Naive thymus-derived CD4-positive, alpha-beta T cell (primary cell): ENCODE data around the gene AKR1C4. TPM values are rescaled to one million over a fixed set of nuclear protein-coding genes. Genes with fewer than 3 reads are reported as not detected.

ENCODE experiments used
- ATAC-seq: fragments of 150-1000 bp; cut with Tn5 transposase; 2 replicates; pipeline ENCODE4 v1.10.0; 2021; ENCODE audit warnings: mild to moderate bottlenecking, moderate library complexity
- CTCF ChIA-PET: fragments of 350-600 bp; sonication (Branson Sonifier 250); formaldehyde crosslinking; loops from one replicate; lab custom pipeline; 2021; ENCODE audit warnings: antibody characterized with exemption; lab: Charles Lee
- POLR2A ChIA-PET: fragments of 350-600 bp; sonication (Branson Sonifier 250); formaldehyde crosslinking; loops from one replicate; lab custom pipeline; 2021; ENCODE audit warnings: antibody characterized with exemption, inconsistent platforms; lab: Charles Lee
- DNase-seq, 9 donors: peaks; one replicate each; pipeline versions ENCODE4 v3.0.0 to v3.0.0-alpha.2; 2020 to 2022; ENCODE audit warnings: mixed read lengths in 1 of 9
- H3K27ac ChIP-seq: one replicate; pipeline ENCODE4 v1.7.0; 2013; ENCODE audit warnings: mild to moderate bottlenecking, low read depth, low read length, moderate library complexity
- H3K27me3 ChIP-seq, 2 donors: one replicate each; pipeline ENCODE4 v1.7.0; 2013; ENCODE audit warnings: low read length in 2 of 2, mild to moderate bottlenecking in 2 of 2, moderate library complexity in 2 of 2; ENCODE audit not compliant: control insufficient read depth in 2 of 2, insufficient read depth in 2 of 2
- H3K36me3 ChIP-seq, 3 experiments: 1 replicate in 2 of 3; 2 replicates in 1 of 3; pipeline ENCODE4 v1.7.0; 2013; ENCODE audit warnings: low read length in 3 of 3, mild to moderate bottlenecking in 3 of 3, moderate library complexity in 1 of 3; ENCODE audit not compliant: insufficient read depth in 3 of 3, control insufficient read depth in 2 of 3
- H3K4me1 ChIP-seq, 2 donors: one replicate each; pipeline ENCODE4 v1.7.0; 2013; ENCODE audit warnings: low read length in 2 of 2, mild to moderate bottlenecking in 2 of 2, moderate library complexity in 1 of 2; ENCODE audit not compliant: control insufficient read depth in 2 of 2, insufficient read depth in 2 of 2
- H3K4me3 ChIP-seq: 2 replicates; pipeline ENCODE4 v1.7.0; 2013; ENCODE audit warnings: mild to moderate bottlenecking, low read length
- H3K9me3 ChIP-seq, 3 experiments: 1 replicate in 2 of 3; 2 replicates in 1 of 3; pipeline ENCODE4 v1.7.0; 2013; ENCODE audit warnings: low read length in 3 of 3; ENCODE audit not compliant: control insufficient read depth in 2 of 3
- H3K27ac Mint-ChIP-seq, 9 donors: one replicate each; pipeline ENCODE4 v1.8.0; 2020 to 2022; ENCODE audit warnings: mixed read lengths in 9 of 9, mild to moderate bottlenecking in 8 of 9, moderate library complexity in 5 of 9, inconsistent platforms in 2 of 9
- H3K27me3 Mint-ChIP-seq, 5 donors: one replicate each; pipeline ENCODE4 v1.8.0; 2021 to 2022; ENCODE audit warnings: mixed read lengths in 5 of 5, mild to moderate bottlenecking in 1 of 5
- H3K36me3 Mint-ChIP-seq, 5 donors: one replicate each; pipeline ENCODE4 v1.8.0; 2020 to 2022; ENCODE audit warnings: mixed read lengths in 5 of 5, mild to moderate bottlenecking in 3 of 5, inconsistent platforms in 1 of 5
- H3K4me1 Mint-ChIP-seq, 7 donors: one replicate each; pipeline ENCODE4 v1.8.0; 2020 to 2022; ENCODE audit warnings: mixed read lengths in 7 of 7, mild to moderate bottlenecking in 3 of 7, inconsistent platforms in 1 of 7
- H3K4me3 Mint-ChIP-seq, 10 donors: one replicate each; pipeline ENCODE4 v1.8.0; 2020 to 2022; ENCODE audit warnings: mild to moderate bottlenecking in 10 of 10, mixed read lengths in 10 of 10, moderate library complexity in 6 of 10, inconsistent platforms in 2 of 10
- H3K9me3 Mint-ChIP-seq, 11 donors: one replicate each; pipeline ENCODE4 v1.8.0; 2020 to 2022; ENCODE audit warnings: mixed read lengths in 11 of 11, mild to moderate bottlenecking in 4 of 11, inconsistent platforms in 1 of 11, moderate library complexity in 1 of 11
- intact Hi-C, 2 donors: fragments of 100-400 bp; cut with micrococcal nuclease; formaldehyde crosslinking; loops; one replicate each; pipeline ENCODE4 v1.15.1; 2023
- polyA plus RNA-seq, 2 donors: library from polyadenylated mRNA; unstranded; fragments of 300-500 nt; fragmentation: Illumina TruSeq; gene quantifications; one replicate each; pipeline ENCODE4 v1.2.3, GENCODE V29; 2021
- total RNA-seq, 6 experiments: library from RNA in 5 of 6; stranded (reverse) in 5 of 6; gene quantifications; 1 replicate in 5 of 6; 2 replicates in 1 of 6; pipeline ENCODE4 v1.2.3 and lab custom pipeline; 2021 to 2026

Gene AKR1C4
- total and polyA plus RNA-seq, 7 experiments from 2014 or later: not detected

DNA sequence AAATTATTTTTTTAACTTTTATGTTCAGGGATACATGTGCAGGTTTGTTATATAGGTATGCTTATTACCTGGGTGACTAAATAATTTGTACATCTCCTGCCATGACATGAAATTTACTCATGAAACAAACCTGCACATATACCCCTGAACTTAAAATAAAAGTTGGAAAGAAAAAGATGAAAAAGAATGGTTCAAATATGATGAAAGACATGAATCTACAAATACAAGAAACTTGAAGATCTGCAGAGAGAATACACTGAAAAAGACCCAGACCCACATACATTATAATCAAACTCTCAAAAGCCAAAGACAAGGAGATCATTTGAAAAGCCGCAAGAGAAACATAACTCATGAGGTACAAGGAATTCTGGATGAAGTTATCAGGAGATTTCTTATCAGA, 70.2 kb downstream of the AKR1C4 start:
- CTCF ChIA-PET: no interaction called here
- intact Hi-C loops: no loop called here

DNA sequence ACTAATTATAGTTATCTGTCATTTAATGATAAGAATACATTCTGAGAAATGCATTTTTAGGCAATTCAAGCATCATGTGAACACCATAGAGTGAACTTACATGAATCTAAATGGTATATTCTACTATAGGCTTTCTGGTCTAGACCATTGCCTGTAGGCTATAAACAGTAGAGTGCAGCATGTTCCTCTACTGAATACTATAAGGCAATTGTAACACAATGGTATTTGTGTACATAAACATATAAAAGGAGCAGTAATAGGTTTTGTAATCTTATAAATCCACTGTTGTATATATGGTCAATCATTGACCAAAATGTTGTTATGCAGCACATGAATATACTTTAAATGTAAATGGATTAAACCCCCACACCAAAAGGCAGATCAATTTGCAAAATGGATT, 71.6 kb downstream of the AKR1C4 start:
- ChIA-PET POLR2A (no interaction called here), CTCF (no interaction called here)
- Histone ChIP-seq H3K9me3 (peaks cover 0 to 5% (median 0%) of the 10 kb centered on the region in 3 experiments), H3K4me1 (no peaks in the 10 kb centered on the region), H3K4me3 (no peak overlapping the region), H3K36me3 (no peaks in the 10 kb centered on the region), H3K27me3 (no peaks in the 10 kb centered on the region), H3K27ac (no peak overlapping the region)
- Mint-ChIP-seq H3K4me3 (no peak overlapping the region), H3K27ac (no peak overlapping the region), H3K36me3 (peaks cover 4 to 38% (median 28%) of the 10 kb centered on the region in 5 donors), H3K9me3 (peaks cover 0 to 37% (median 11%) of the 10 kb centered on the region in 11 donors), H3K27me3 (peaks cover 0 to 24% (median 0%) of the 10 kb centered on the region in 5 donors), H3K4me1 (peaks cover 3 to 17% (median 6%) of the 10 kb centered on the region in 7 donors)
- DNase-seq (no peak), ATAC-seq (no peak)
- intact Hi-C loops: no loop called here

More for the DNA sequence above, 70.2 kb downstream of the AKR1C4 start:
- Histone ChIP-seq H3K9me3 (peaks cover 0 to 5% (median 0%) of the 10 kb centered on the region in 3 experiments), H3K4me1 (no peaks in the 10 kb centered on the region), H3K36me3 (no peaks in the 10 kb centered on the region), H3K27me3 (no peaks in the 10 kb centered on the region), H3K27ac (no peak overlapping the region), H3K4me3 (no peak overlapping the region)
- no peak overlapping the region for H3K4me3 Mint-ChIP-seq
- POLR2A ChIA-PET: interaction anchor here (0.9 kb wide), 1 partner anchor 72 kb away, joined by 3 read pairs; no protein-coding TSS in a partner anchor
- H3K27ac Mint-ChIP-seq: no peak overlapping the region
- DNase-seq (no peak), ATAC-seq (no peak)
- H3K4me1 Mint-ChIP-seq: peaks cover 0 to 4% (median 0%) of the 10 kb centered on the region in 7 donors
- peaks cover 4 to 36% (median 23%) of the 10 kb centered on the region in 5 donors for H3K36me3 Mint-ChIP-seq
- peaks cover 0 to 33% (median 0%) of the 10 kb centered on the region in 5 donors for H3K27me3 Mint-ChIP-seq
- peaks cover 0 to 37% (median 11%) of the 10 kb centered on the region in 11 donors for H3K9me3 Mint-ChIP-seq

Other genes with a start within 250 kb of the AKR1C4 start
- gene AKR1C1, start 233.4 kb upstream of the AKR1C4 start, total RNA-seq: 1 to 10 TPM; 1.8 to 4.7 (median 3.4) TPM
- gene AKR1C1, start 233.4 kb upstream of the AKR1C4 start, polyA plus RNA-seq: not detected
- under 1 TPM in 1 of 5 experiments, not detected in 4; 0.15 TPM for gene AKR1C2, start 193.0 kb upstream of the AKR1C4 start, total RNA-seq
- gene AKR1C2, start 193.0 kb upstream of the AKR1C4 start, polyA plus RNA-seq: not detected
- gene AKR1C3, start 102.4 kb upstream of the AKR1C4 start, total RNA-seq: 10 to 100 TPM in 1 of 5 experiments, 1 to 10 TPM in 4; 2.9 to 14.1 (median 5.8) TPM
- 10 to 100 TPM; 13.9 to 22.8 TPM for gene AKR1C3, start 102.4 kb upstream of the AKR1C4 start, polyA plus RNA-seq
- gene AKR1C8, start 11.7 kb upstream of the AKR1C4 start, total RNA-seq: 1 to 10 TPM in 2 of 5 experiments, under 1 TPM in 3; 0.69 to 3.1 (median 0.88) TPM
- gene AKR1C8, start 11.7 kb upstream of the AKR1C4 start, polyA plus RNA-seq: not detected
- not detected for gene UCN3, start 168.1 kb downstream of the AKR1C4 start, total RNA-seq
- not detected for gene UCN3, start 168.1 kb downstream of the AKR1C4 start, polyA plus RNA-seq
- gene TUBAL3, start 208.0 kb downstream of the AKR1C4 start, total RNA-seq: not detected
- gene TUBAL3, start 208.0 kb downstream of the AKR1C4 start, polyA plus RNA-seq: not detected
- 10 to 100 TPM; 31.6 to 61.6 (median 33.2) TPM for gene NET1, start 215.7 kb downstream of the AKR1C4 start, total RNA-seq
- 10 to 100 TPM; 47.9 to 52.9 TPM for gene NET1, start 215.7 kb downstream of the AKR1C4 start, polyA plus RNA-seq